ENCODE results near the gene HSD17B12.

The HSD17B12 gene

GRCh38 chr11:43774786-43775185, 94.2 kb downstream of the HSD17B12 start:
- no peak for ATAC-seq (ENCODE audit: insufficient read depth, low read depth)
- no peak for DNase-seq
- H2AFZ ChIP-seq (ENCODE audit: low read depth, low read length), result no peak overlapping the region
- no peaks in the 10 kb centered on the region for H3K27me3 ChIP-seq (ENCODE audit: insufficient read depth, low read length, poor library complexity)
- H3K9ac ChIP-seq (ENCODE audit: low read depth, low read length), result no peak overlapping the region
- no peak overlapping the region for H3K27ac ChIP-seq (ENCODE audit: low read length)
- peaks cover 8% of the 10 kb centered on the region for H3K9me3 ChIP-seq (ENCODE audit: insufficient read depth, low read length, severe bottlenecking)
- peaks cover 15% of the 10 kb centered on the region for H3K79me2 ChIP-seq (ENCODE audit: insufficient read depth, low read length)
- H3K4me1 ChIP-seq (ENCODE audit: insufficient read depth, low read length), result no peaks in the 10 kb centered on the region
- peaks cover 26% of the 10 kb centered on the region for H3K36me3 ChIP-seq (ENCODE audit: insufficient read depth, low read length)
- no peak overlapping the region for H3K4me3 ChIP-seq (ENCODE audit: low read depth in 1 of 2, low read length in 2 of 2)
- H3K4me2 ChIP-seq (ENCODE audit: insufficient read depth, low read length), result no peak overlapping the region
- 0 out of 2 replicates have a peak, but pooled peaks cover 4% of the 10 kb centered on the region for H4K20me1 ChIP-seq (ENCODE audit: insufficient read depth, low read length)
- TF ChIP-seq EZH2 (IDR thresholded peaks at IDR 0.05; ENCODE audit: borderline replicate concordance, low read depth, low read length, severe bottlenecking), result no peak
- no peak for TF ChIP-seq CTCF (IDR thresholded peaks at IDR 0.05; ENCODE audit: borderline replicate concordance, extremely low read depth, low read length, poor library complexity, severe bottlenecking)

GRCh38 chr11:43779306-43779705, 98.8 kb downstream of the HSD17B12 start:
- DNase-seq (no peak), ATAC-seq (ENCODE audit: insufficient read depth, low read depth) (no peak)
- Histone ChIP-seq H3K9me3 (ENCODE audit: insufficient read depth, low read length, severe bottlenecking) (peaks cover 21% of the 10 kb centered on the region), H3K27me3 (ENCODE audit: insufficient read depth, low read length, poor library complexity) (no peaks in the 10 kb centered on the region), H4K20me1 (ENCODE audit: insufficient read depth, low read length) (no peaks in the 10 kb centered on the region), H3K4me3 (ENCODE audit: low read depth in 1 of 2, low read length in 2 of 2) (no peak overlapping the region), H3K9ac (ENCODE audit: low read depth, low read length) (no peak overlapping the region), H2AFZ (ENCODE audit: low read depth, low read length) (no peak overlapping the region), H3K36me3 (ENCODE audit: insufficient read depth, low read length) (peaks cover 15% of the 10 kb centered on the region), H3K27ac (ENCODE audit: low read length) (no peak overlapping the region), H3K4me1 (ENCODE audit: insufficient read depth, low read length) (no peaks in the 10 kb centered on the region), H3K4me2 (ENCODE audit: insufficient read depth, low read length) (no peak overlapping the region), H3K79me2 (ENCODE audit: insufficient read depth, low read length) (peaks cover 16% of the 10 kb centered on the region)
- TF ChIP-seq CTCF (IDR thresholded peaks at IDR 0.05; ENCODE audit: borderline replicate concordance, extremely low read depth, low read length, poor library complexity, severe bottlenecking) (no peak), EZH2 (IDR thresholded peaks at IDR 0.05; ENCODE audit: borderline replicate concordance, low read depth, low read length, severe bottlenecking) (no peak)

DNA sequence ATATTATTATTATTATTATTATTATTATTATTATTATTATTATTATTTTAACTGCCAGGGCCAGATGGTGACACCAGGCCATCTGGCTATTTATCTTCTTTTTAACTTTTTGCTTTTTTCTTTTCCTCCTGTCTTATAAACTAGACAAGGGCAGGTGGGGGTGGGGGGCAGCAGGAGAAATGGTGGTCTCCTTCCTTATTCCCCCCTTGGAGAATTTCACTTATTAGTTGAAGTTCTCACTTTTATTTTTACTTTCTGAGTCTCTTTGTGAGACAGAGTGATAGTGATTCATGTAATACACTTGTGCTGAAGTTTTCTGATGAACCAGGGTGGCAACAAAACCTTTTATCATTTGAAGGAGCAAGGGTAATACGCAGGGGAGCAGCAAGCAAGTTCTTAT, 103.8 kb downstream of the HSD17B12 start:
- H3K36me3 ChIP-seq (ENCODE audit: insufficient read depth, low read length), result peaks cover 15% of the 10 kb centered on the region; the same call in 1 of the 2 replicates
- ATAC-seq (ENCODE audit: insufficient read depth, low read depth) (no peak), DNase-seq (no peak)
- H2AFZ ChIP-seq (ENCODE audit: low read depth, low read length), result no peak overlapping the region
- no peak overlapping the region for H3K27ac ChIP-seq (ENCODE audit: low read length)
- H3K4me3 ChIP-seq (ENCODE audit: low read depth in 1 of 2, low read length in 2 of 2), result no peak overlapping the region
- no peaks in the 10 kb centered on the region for H4K20me1 ChIP-seq (ENCODE audit: insufficient read depth, low read length)
- H3K4me1 ChIP-seq (ENCODE audit: insufficient read depth, low read length), result no peaks in the 10 kb centered on the region
- H3K79me2 ChIP-seq (ENCODE audit: insufficient read depth, low read length), result peaks cover 19% of the 10 kb centered on the region
- H3K4me2 ChIP-seq (ENCODE audit: insufficient read depth, low read length), result no peak overlapping the region
- H3K9ac ChIP-seq (ENCODE audit: low read depth, low read length), result no peak overlapping the region
- TF ChIP-seq EZH2 (IDR thresholded peaks at IDR 0.05; ENCODE audit: borderline replicate concordance, low read depth, low read length, severe bottlenecking) (no peak), CTCF (IDR thresholded peaks at IDR 0.05; ENCODE audit: borderline replicate concordance, extremely low read depth, low read length, poor library complexity, severe bottlenecking) (no peak)
- H3K27me3 ChIP-seq (ENCODE audit: insufficient read depth, low read length, poor library complexity), result no peaks in the 10 kb centered on the region
- H3K9me3 ChIP-seq (ENCODE audit: insufficient read depth, low read length, severe bottlenecking), result peaks cover 16% of the 10 kb centered on the region

- H3K4me2 ChIP-seq (ENCODE audit: insufficient read depth, low read length), result no peak overlapping the region
- ATAC-seq (ENCODE audit: insufficient read depth, low read depth), result no peak
Measured at GRCh38 chr11:43784866-43785265, 104.3 kb downstream of the HSD17B12 start.

More at GRCh38 chr11:43784866-43785265, 104.3 kb downstream of the HSD17B12 start:
- Histone ChIP-seq H3K27ac (ENCODE audit: low read length) (no peak overlapping the region), H3K9me3 (ENCODE audit: insufficient read depth, low read length, severe bottlenecking) (peaks cover 16% of the 10 kb centered on the region), H2AFZ (ENCODE audit: low read depth, low read length) (no peak overlapping the region), H3K36me3 (ENCODE audit: insufficient read depth, low read length) (peaks cover 19% of the 10 kb centered on the region; the same call in 1 of the 2 replicates), H3K4me3 (ENCODE audit: low read depth in 1 of 2, low read length in 2 of 2) (no peak overlapping the region), H3K27me3 (ENCODE audit: insufficient read depth, low read length, poor library complexity) (no peaks in the 10 kb centered on the region), H3K79me2 (ENCODE audit: insufficient read depth, low read length) (peaks cover 22% of the 10 kb centered on the region), H3K4me1 (ENCODE audit: insufficient read depth, low read length) (no peaks in the 10 kb centered on the region), H4K20me1 (ENCODE audit: insufficient read depth, low read length) (no peaks in the 10 kb centered on the region), H3K9ac (ENCODE audit: low read depth, low read length) (no peak overlapping the region)
- DNase-seq, result no peak
- TF ChIP-seq EZH2 (IDR thresholded peaks at IDR 0.05; ENCODE audit: borderline replicate concordance, low read depth, low read length, severe bottlenecking), result no peak
- TF ChIP-seq CTCF (IDR thresholded peaks at IDR 0.05; ENCODE audit: borderline replicate concordance, extremely low read depth, low read length, poor library complexity, severe bottlenecking), result no peak

Data from DND-41 (cell line).